HL-60/S4 treated with retinoic acid at 250 ng/mL for 4 days and 3 days (cell line): ENCODE data around the gene CACFD1.

ENCODE experiments used
- in situ Hi-C: fragments of 300-500 bp; cut with MboI; formaldehyde crosslinking; loops from 2 replicates; pipeline ENCODE4 v1.7.0; 2022; ENCODE audit warnings: low sequenced_read_pairs

Gene CACFD1

GRCh38 chr9:133515615-133516255 is 56.0 kb downstream of the CACFD1 start:
- in situ Hi-C loops: no loop called here

DNA sequence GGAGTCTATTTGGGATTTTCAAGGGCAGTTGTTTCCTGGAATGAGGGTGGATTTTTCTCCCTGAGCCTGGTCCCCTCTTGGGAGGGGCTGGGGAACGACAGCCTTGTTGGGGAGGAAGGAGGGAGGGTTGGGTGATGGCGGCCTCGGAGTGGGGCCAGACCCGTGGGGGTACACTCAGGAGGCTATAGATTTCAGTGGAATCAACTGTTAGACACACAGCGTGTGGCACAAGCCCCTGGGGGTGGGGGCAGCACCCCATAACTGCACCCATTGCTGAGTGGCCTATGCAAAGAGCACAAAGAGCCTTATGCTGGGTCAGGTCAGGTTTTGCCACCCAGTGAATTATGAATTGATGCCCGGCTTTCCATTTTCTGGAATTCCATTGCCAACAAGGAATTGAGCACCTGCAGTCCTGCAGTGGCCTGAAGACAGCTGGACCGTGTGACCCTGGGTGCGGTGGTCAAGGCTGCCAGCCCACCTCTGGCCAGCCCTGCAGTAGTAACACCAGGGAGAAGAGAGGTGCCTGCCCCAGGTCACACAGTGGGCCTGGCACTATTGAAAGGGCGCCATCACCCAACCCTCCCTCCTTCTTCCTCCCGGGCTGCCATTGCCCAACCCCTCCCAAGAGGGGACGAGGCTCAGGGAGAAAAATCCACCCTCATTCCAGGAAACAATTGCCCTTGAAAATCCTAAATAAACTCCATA is 56.6 kb downstream of the CACFD1 start:
- in situ Hi-C loops: no loop called here

DNA sequence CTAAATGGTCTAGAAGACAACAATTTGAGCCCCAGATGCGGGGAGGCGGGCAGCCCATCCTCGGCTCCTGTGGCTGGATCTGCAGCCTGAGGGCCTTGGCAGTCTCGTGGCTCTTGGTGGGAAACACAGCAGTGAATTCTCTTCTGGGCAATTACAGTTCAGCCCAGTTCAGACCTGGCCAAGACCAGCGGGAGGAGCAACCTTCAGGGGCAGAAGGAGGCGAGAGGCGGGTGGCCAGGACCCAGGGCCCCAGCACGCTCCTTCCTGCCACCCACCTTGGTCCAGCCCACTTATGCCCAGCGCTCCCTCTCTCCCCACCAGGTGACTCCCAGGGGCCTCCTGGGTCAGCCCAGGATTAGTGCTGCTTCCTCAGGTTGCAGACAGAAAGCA is 57.2 kb downstream of the CACFD1 start:
- in situ Hi-C loops: no loop called here

DNA sequence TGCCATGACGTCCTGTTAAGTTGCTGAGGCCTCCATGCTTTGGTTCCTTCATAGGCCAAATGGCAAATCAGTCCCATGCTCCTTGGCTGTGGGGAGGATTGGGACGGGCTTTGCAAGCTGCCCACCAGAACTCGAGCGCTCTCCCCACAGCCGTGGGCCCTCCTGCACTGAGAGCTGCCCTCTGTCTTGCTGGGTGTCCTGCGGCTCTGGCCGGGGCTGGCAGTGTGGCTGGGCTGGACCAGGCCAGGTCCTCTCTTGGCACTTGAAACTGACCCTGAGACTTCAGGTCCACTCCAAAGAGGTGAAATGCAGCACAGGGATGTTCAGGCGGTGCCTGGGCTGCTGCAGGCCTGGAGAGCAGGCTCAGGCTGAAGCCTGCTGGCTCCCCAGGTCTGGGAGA is 57.9 kb downstream of the CACFD1 start:
- in situ Hi-C loops: no loop called here

DNA sequence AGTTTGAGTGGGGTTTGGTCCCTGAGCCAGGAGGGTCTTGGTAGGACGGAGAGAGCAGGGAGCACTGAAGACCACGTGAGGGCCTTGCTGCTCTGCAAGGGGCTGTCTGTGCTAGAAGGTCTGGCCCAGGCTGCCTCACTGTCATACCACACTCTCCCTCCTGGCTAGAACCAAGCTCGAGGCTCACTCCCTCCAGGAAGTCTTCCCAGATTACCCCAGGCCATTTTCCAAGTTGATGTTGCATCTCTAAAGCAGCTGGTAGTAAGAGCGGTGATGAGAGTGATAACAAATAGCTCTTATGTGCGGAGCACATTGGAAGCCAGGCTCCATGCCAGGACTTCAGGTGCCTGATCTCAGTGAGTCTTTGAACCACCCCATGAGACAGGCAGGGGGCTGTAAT is 58.4 kb downstream of the CACFD1 start:
- in situ Hi-C loops: no loop called here

GRCh38 chr9:133518706-133519449 is 59.1 kb downstream of the CACFD1 start:
- in situ Hi-C loops: no loop called here

- in situ Hi-C loops: no loop called here
Measured at GRCh38 chr9:133519693-133520092, 59.9 kb downstream of the CACFD1 start.

- in situ Hi-C loops: no loop called here
Measured at GRCh38 chr9:133520121-133520835, 60.5 kb downstream of the CACFD1 start.
